ENCODE results near the gene CNTNAP3. TPM values are rescaled to one million over a fixed set of nuclear protein-coding genes. Genes with fewer than 3 reads are reported as not detected.
"Not testable (repeated sequence)": the region's sequence is repeated elsewhere in the genome, so short reads cannot be mapped to it uniquely, and the experiment has no call there.

Gene CNTNAP3
- total RNA-seq, 2 experiments from 2014 or later = not detected

DNA sequence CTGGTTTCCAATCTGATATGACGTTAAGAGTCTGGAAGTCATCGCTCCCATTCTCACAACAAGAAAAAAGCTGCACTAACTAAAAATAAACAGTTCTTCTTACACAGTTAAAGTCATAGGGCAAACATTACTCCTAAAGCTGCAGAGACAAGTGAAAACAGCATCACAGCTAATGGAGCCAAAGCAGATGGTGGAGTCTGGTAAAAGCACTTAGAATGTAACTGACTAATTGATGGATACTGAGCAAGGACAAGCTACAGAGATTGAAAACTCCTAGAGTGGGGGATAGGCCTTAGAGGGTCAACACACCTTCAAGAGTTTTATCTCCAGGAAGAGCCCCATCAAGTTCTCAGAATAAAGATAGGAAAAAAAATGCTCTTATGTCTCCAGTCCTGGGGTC, 166.6 kb downstream of the CNTNAP3 start:
- H3K4me1 Mint-ChIP-seq = not testable (repeated sequence)

DNA sequence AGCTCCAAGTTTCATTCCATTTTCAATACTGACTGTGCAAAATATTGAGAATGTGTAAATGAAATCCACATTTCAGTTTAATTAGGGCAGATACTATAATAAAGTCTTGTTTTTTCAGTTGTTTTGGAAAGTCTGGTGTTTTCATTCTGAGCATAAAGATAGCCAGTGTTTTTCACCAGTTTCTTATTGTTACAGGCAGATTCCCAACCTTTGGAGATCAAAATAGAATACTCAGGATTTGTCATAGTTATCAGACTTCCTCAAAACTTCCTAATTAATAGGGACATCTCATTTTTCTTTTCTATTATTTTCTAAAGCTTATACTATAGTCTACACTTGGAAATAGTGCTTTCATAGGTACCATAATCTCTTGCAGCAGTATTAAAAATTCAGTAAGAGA, 176.2 kb downstream of the CNTNAP3 start:
- H3K36me3 Mint-ChIP-seq; CTCF ChIA-PET; H3K9me3 Mint-ChIP-seq (ENCODE audit: low read depth); H3K27ac Mint-ChIP-seq; H3K4me3 Mint-ChIP-seq; DNase-seq; ATAC-seq; H3K27me3 Mint-ChIP-seq; H3K4me1 Mint-ChIP-seq: not testable (repeated sequence)

More for the DNA sequence above, 166.6 kb downstream of the CNTNAP3 start:
- H3K27ac Mint-ChIP-seq; H3K27me3 Mint-ChIP-seq; H3K4me3 Mint-ChIP-seq; ATAC-seq; H3K36me3 Mint-ChIP-seq; H3K9me3 Mint-ChIP-seq (ENCODE audit: low read depth); DNase-seq; CTCF ChIA-PET: not testable (repeated sequence)

DNA sequence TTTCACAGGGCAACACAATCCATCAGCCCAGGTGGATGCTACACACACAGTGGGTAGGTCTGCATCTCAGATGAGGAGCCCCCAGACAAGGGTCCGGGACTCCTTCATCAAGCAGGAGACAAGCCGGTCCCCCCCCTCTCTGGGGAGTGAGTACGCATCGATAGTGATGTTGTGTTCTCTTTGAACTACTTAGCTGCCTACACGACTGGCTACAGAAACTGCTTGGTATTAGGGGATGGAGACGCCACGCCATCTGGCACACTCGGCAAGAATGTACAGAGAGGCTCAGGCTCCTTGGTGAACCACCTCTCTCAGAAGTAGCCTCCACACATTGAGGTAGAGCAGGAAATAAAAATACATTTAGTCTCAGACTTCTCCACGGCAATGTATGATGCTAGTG, 179.8 kb downstream of the CNTNAP3 start:
- CTCF ChIA-PET = no interaction called here
- H3K9me3 Mint-ChIP-seq (ENCODE audit: low read depth) = no peaks in the 10 kb centered on the region
- no peak for ATAC-seq

DNA sequence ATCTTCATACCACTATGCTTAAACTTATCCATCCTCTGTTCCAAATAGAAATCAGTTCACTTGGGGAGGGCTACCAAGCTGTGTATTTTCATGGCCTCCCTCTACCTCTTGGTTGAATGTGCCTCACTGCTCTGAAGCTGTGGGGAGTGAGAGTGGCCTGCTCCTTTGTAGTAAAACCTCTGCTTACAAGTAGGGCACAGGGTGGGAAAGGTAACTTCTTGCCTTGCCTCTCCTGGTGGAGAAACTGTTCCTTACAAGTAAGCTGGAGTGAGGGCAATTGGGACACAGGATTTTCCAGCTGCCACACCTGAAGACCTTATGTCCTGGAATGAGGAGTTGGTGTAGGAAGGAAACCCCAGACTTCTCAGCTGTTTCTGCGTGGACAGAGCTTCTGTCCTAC, 190.8 kb downstream of the CNTNAP3 start:
- H3K4me1 Mint-ChIP-seq; ATAC-seq; DNase-seq; H3K4me3 Mint-ChIP-seq; H3K27me3 Mint-ChIP-seq; H3K36me3 Mint-ChIP-seq; H3K27ac Mint-ChIP-seq; CTCF ChIA-PET; H3K9me3 Mint-ChIP-seq (ENCODE audit: low read depth): not testable (repeated sequence)

More for the DNA sequence above, 179.8 kb downstream of the CNTNAP3 start:
- Mint-ChIP-seq H3K36me3 (no peaks in the 10 kb centered on the region), H3K27me3 (no peaks in the 10 kb centered on the region), H3K4me3 (no peak overlapping the region), H3K27ac (no peak overlapping the region), H3K4me1 (no peaks in the 10 kb centered on the region)
- DNase-seq = no peak

DNA sequence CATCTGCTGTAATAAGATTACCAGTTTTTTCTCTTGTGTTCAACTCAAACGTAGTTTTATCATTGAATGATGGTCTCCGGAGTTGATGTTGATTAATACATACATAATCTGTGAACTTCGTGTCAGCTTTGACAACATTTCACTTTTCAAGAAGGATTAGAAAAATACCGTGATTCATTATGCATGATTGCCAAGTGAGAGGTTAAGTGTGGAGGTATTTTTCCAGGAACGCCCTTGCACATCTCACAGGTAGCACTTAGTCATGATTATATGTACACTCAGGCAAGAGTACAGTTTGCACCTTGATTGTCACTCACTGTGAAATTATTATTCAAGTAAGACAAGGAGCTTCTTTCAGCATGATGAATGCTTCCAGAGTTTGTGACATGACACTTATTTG, 202.7 kb downstream of the CNTNAP3 start:
- H3K36me3 Mint-ChIP-seq; H3K27me3 Mint-ChIP-seq; H3K27ac Mint-ChIP-seq; H3K9me3 Mint-ChIP-seq (ENCODE audit: low read depth); H3K4me3 Mint-ChIP-seq; H3K4me1 Mint-ChIP-seq; CTCF ChIA-PET; ATAC-seq; DNase-seq: not testable (repeated sequence)

DNA sequence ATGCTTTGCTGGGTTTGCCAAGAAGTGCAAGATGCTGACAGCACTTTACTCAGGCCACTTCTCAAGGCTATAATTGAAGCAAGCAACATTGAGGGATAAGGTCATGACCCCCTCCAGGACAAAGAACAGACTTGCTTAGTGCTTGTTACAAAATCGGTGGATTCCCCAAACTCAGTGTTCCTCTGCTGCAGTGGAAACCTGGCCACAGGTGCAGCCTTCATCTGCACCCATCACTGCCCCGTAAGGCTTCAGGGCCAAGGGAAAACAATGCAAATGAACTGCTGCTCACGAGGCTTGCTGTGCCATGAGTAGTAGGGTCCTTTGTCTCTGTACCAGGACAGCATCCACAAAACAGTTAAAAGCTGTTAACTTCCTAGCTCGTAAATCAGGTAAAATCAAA, 205.4 kb downstream of the CNTNAP3 start:
- CTCF ChIA-PET; H3K27me3 Mint-ChIP-seq; H3K4me3 Mint-ChIP-seq; H3K36me3 Mint-ChIP-seq; H3K27ac Mint-ChIP-seq; DNase-seq; H3K9me3 Mint-ChIP-seq (ENCODE audit: low read depth); H3K4me1 Mint-ChIP-seq; ATAC-seq: not testable (repeated sequence)

DNA sequence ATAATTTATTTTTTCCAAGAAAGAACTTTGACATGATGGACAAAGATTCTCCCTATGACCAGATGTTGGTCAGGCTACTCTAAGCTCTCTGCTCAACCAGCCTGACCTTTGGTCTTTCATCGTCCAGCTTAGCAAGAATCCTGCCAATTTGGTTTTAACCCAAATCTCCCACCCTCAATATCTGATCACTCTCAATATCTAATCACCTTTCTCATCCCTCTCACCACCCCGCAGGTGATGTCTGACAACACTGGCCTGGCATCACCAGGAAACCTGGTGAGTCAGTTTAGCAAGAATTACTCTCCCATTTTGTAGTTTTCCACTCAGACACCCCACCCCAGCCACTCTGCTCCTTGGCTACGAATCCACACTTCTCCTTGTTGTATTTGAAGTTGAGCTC, 207.9 kb downstream of the CNTNAP3 start:
- H3K9me3 Mint-ChIP-seq (ENCODE audit: low read depth); ATAC-seq; CTCF ChIA-PET; DNase-seq; H3K4me1 Mint-ChIP-seq; H3K4me3 Mint-ChIP-seq; H3K36me3 Mint-ChIP-seq; H3K27ac Mint-ChIP-seq; H3K27me3 Mint-ChIP-seq: not testable (repeated sequence)

DNA sequence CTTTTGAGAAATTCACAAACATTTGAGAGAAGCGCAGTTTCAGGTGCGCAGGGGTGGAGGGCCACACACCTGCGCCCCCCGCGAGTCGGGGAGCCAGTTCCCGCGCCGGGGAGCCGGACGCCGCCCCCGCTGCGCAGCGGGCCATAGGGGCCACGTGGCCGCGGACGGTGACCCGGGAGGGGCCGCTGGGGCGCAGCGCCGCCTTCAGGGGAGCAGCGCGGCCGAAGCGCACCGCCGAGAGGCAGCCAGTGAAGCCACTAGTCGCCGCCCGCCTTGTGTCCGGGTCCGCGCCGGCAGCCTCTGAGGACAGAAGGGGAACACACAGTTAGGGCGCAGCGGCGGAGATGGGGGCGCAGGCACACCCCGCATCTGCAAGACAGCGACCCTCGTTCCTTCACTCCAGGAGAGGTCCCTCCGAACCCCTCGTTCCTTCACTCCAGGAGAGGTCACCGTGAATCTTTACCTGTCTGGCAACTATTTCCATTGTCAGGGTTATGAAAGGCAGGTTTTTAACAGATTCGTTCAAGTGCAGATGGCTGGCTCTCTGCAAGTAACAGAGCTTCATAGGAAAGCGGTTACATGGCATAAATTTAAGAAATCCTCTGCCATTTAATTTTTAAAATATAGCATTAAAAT, 209.2 kb downstream of the CNTNAP3 start:
- H3K9me3 Mint-ChIP-seq (ENCODE audit: low read depth) = not testable (repeated sequence)

DNA sequence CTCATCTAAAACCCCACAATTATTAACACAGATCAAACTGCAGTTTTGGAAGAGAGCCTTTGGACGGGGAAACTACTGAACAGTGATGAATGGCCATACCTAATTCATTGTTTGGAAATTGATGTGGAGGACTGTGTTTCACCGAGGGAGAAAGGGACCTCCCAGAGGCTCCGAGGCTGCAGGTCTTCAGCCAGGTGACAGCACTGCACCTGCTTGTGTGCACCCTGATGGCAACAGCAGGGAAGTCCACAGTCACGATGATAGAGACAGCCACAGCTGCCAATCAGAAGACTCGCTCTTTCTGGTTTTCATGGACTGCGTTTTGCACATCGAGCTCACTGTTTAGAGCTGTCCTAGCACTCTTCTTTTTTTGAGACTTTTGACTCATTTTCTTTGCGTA, 214.4 kb downstream of the CNTNAP3 start:
- H3K4me1 Mint-ChIP-seq; H3K27me3 Mint-ChIP-seq; CTCF ChIA-PET; H3K36me3 Mint-ChIP-seq; H3K4me3 Mint-ChIP-seq; H3K9me3 Mint-ChIP-seq (ENCODE audit: low read depth); ATAC-seq; H3K27ac Mint-ChIP-seq; DNase-seq: not testable (repeated sequence)

More for the DNA sequence above, 209.2 kb downstream of the CNTNAP3 start:
- H3K36me3 Mint-ChIP-seq, H3K4me3 Mint-ChIP-seq, H3K27me3 Mint-ChIP-seq, ATAC-seq, DNase-seq, H3K4me1 Mint-ChIP-seq, CTCF ChIA-PET, H3K27ac Mint-ChIP-seq: not testable (repeated sequence)

DNA sequence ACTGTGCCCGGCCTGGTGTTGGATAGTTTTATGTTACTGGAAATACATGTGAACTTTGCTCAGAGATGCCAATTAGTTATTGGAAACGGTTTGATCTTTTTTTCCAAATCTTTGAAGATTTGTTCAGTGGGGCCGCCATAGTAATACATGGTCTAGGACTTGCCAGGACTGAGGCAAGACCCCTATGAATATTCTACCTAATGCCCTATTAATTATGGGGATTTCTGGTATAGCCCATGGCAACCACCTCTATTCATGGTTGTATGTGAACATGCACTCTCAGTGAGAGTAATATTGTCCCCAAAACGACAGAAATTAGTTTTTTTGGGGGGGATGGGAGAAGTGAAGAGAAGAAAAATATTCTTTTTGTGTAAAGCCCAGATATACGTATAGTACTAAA, 220.3 kb downstream of the CNTNAP3 start:
- H3K4me1 Mint-ChIP-seq; H3K4me3 Mint-ChIP-seq; DNase-seq; H3K27ac Mint-ChIP-seq; CTCF ChIA-PET; H3K36me3 Mint-ChIP-seq; H3K9me3 Mint-ChIP-seq (ENCODE audit: low read depth); ATAC-seq; H3K27me3 Mint-ChIP-seq: not testable (repeated sequence)

DNA sequence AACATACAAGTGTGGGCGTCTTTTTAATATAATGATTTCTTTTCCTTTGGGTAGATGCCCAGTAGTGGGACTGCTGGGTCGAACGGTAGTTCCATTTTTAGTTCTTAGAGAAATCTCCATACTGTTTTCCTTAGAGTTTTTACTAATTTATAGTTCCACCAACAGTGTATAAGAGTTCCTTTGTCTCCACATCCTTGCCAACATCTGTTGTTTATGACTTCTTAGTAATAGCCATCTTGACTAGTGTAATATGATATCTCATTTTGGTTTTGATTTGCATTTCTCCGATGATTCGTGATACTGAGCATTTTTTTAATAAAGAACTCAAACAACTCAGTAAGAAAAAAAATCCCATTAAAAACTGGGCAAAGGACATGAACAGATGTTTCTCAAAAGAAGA, 225.0 kb downstream of the CNTNAP3 start:
- H3K36me3 Mint-ChIP-seq; CTCF ChIA-PET; H3K4me1 Mint-ChIP-seq; DNase-seq; ATAC-seq; H3K4me3 Mint-ChIP-seq; H3K27me3 Mint-ChIP-seq; H3K9me3 Mint-ChIP-seq (ENCODE audit: low read depth); H3K27ac Mint-ChIP-seq: not testable (repeated sequence)

DNA sequence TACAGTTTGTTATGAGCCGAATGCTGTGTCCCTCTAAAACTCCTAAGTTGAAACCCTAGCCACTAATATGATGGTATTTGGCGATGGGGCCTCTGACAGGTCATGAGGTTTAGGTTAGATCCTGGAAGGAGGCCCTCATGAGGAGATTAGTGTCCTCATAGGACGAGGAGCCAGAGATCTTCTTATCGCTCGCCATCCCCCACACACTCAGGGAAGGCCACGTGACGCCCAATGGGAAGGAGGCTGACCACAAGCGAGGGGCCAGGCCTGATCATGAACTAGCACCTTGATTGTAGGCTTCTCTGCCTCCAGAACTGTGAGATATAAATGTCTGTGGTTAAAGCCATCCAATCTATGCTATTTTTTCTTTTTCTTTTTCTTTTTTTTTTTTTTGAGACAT, 233.5 kb downstream of the CNTNAP3 start:
- H3K4me1 Mint-ChIP-seq; ATAC-seq; H3K4me3 Mint-ChIP-seq; H3K9me3 Mint-ChIP-seq (ENCODE audit: low read depth); DNase-seq; H3K27me3 Mint-ChIP-seq; H3K27ac Mint-ChIP-seq; H3K36me3 Mint-ChIP-seq; CTCF ChIA-PET: not testable (repeated sequence)

DNA sequence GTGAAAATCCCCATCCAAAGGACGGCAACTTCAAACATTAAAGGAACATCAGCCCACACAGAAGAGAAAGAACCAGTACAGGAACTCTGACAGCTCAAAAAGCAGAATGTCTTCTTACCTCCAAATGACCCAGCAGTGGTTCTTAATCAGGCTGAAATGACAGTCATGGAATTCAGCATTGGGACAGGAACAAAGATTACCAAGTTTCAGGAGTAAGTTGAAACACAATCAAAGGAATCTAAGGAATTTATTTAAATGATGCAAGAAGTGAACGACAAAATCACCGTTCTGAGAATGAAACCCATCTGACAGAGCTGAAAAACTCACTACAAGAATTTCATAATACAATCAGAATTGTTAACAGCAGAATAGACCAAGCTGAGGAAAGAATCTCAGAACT, 241.1 kb downstream of the CNTNAP3 start:
- H3K27ac Mint-ChIP-seq; H3K36me3 Mint-ChIP-seq; H3K4me1 Mint-ChIP-seq; ATAC-seq; H3K9me3 Mint-ChIP-seq (ENCODE audit: low read depth); CTCF ChIA-PET; H3K4me3 Mint-ChIP-seq; DNase-seq; H3K27me3 Mint-ChIP-seq: not testable (repeated sequence)

DNA sequence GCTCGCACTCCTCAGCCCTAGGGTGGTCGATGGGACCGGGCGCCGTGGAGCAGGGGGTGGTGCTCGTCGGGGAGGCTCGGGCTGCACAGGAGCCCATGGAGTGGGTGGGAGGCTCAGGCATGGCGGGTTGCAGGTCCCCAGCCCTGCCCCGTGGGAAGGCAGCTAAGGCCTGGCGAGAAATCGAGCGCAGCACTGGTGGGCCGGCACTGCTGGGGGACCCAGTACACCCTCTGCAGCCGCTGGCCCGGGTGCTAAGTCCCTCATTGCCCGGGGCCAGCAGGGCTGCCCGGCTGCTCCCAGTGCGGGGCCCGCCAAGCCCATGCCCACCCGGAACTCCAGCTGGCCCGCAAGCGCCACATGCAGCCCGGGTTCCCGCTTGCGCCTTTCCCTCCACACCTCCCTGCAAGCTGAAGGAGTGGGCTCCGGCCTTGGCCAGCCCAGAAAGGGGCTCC, 245.6 kb downstream of the CNTNAP3 start:
- H3K4me1 Mint-ChIP-seq; H3K9me3 Mint-ChIP-seq (ENCODE audit: low read depth); H3K27ac Mint-ChIP-seq; H3K36me3 Mint-ChIP-seq; DNase-seq; ATAC-seq; CTCF ChIA-PET; H3K4me3 Mint-ChIP-seq; H3K27me3 Mint-ChIP-seq: not testable (repeated sequence)

DNA sequence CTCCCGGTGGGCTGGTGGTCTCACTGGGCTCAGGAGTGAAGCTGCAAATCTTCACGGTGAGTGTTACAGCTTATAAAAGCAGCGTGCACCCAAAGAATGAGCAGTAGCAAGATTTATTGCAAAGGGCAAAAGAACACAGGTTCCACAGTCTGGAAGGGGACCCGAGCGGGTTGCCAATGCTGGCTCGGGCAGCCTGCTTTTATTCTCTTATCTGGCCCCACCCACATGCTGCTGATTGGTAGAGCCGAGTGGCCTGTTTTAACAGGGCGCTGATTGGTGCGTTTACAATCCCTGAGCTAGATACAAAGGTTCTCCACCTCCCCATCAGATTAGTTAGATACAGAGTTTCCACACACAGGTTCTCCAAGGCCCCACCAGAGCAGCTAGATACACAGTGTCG, 246.2 kb downstream of the CNTNAP3 start:
- H3K9me3 Mint-ChIP-seq (ENCODE audit: low read depth); H3K27ac Mint-ChIP-seq; H3K4me3 Mint-ChIP-seq; H3K27me3 Mint-ChIP-seq; H3K4me1 Mint-ChIP-seq; H3K36me3 Mint-ChIP-seq; DNase-seq; ATAC-seq; CTCF ChIA-PET: not testable (repeated sequence)
